Left lung (tissue), 10 donors: ENCODE results near the gene TMEM91. TPM values are rescaled to one million over a fixed set of nuclear protein-coding genes. Genes with fewer than 3 reads are reported as not detected.

Experiments used
- ATAC-seq: fragments of 200-7000 bp; cut with Tn5 transposase; one replicate; pipeline ENCODE4 v1.9.1; 2020; ENCODE audit warnings: moderate library complexity
- DNase-seq, 4 donors: peaks; one replicate each; pipeline ENCODE4 v3.0.0-alpha.2; 2013 to 2020
- H3K27ac ChIP-seq, 2 donors: fragments of 200-600 bp; sonication (generic) in 1 of 2; one replicate each; pipeline versions ENCODE4 v1.5.0 to v1.8.0; 2020 to 2021
- H3K27me3 ChIP-seq, 2 donors: fragments of 200-600 bp; sonication (generic) in 1 of 2; one replicate each; pipeline versions ENCODE4 v1.5.0 to v1.8.0; 2020 to 2021
- H3K36me3 ChIP-seq, 2 donors: fragments of 200-600 bp; sonication (generic) in 1 of 2; one replicate each; pipeline versions ENCODE4 v1.5.0 to v1.8.0; 2020 to 2021
- H3K4me1 ChIP-seq, 2 donors: fragments of 200-600 bp; one replicate each; pipeline ENCODE4 v1.8.0; 2021
- H3K4me3 ChIP-seq, 2 donors: fragments of 200-600 bp; sonication (generic) in 1 of 2; one replicate each; pipeline versions ENCODE4 v1.5.0 to v1.8.0; 2020 to 2021; ENCODE audit warnings: mild to moderate bottlenecking in 1 of 2
- H3K9me3 ChIP-seq, 2 donors: fragments of 200-600 bp; sonication (generic) in 1 of 2; one replicate each; pipeline versions ENCODE4 v1.5.0 to v1.8.0; 2020 to 2021
- intact Hi-C, 2 donors: fragments of 100-400 bp; cut with DNase I; formaldehyde crosslinking; loops; one replicate each; pipeline versions ENCODE4 v1.11.2 to v1.14.2; 2022
- polyA plus RNA-seq, 6 donors: library from polyadenylated mRNA; unstranded; fragments of 120-200 nt; gene quantifications; one replicate each; pipeline ENCODE4 v1.2.1, GENCODE V29; 2013; ENCODE audit not compliant: insufficient read length in 6 of 6
- total RNA-seq, 2 donors: library from RNA; stranded (reverse); fragmentation: NEBNext Ultra II Directional; extraction: Animal tissue kit (Norgen Biotek cat#: 25700); gene quantifications; one replicate each; pipeline ENCODE4 v1.2.1, GENCODE V29; 2021
- TF ChIP-seq, protein P1 (sequence below), 2 donors: fragments of 200-600 bp; sonication (generic) in 1 of 2; IDR thresholded peaks; one replicate each; pipeline versions ENCODE4 v1.5.0 to v1.8.0; 2021; ENCODE audit warnings: antibody characterized with exemption in 2 of 2
- donor health status: DM: no; HTN: yes; CAD: no.
- donor health status: DM: no; HTN: no; CAD: no.

TMEM91 gene
- total and polyA plus RNA-seq, 8 donors = 10.1 to 22.0 (median 17.1) TPM

DNA sequence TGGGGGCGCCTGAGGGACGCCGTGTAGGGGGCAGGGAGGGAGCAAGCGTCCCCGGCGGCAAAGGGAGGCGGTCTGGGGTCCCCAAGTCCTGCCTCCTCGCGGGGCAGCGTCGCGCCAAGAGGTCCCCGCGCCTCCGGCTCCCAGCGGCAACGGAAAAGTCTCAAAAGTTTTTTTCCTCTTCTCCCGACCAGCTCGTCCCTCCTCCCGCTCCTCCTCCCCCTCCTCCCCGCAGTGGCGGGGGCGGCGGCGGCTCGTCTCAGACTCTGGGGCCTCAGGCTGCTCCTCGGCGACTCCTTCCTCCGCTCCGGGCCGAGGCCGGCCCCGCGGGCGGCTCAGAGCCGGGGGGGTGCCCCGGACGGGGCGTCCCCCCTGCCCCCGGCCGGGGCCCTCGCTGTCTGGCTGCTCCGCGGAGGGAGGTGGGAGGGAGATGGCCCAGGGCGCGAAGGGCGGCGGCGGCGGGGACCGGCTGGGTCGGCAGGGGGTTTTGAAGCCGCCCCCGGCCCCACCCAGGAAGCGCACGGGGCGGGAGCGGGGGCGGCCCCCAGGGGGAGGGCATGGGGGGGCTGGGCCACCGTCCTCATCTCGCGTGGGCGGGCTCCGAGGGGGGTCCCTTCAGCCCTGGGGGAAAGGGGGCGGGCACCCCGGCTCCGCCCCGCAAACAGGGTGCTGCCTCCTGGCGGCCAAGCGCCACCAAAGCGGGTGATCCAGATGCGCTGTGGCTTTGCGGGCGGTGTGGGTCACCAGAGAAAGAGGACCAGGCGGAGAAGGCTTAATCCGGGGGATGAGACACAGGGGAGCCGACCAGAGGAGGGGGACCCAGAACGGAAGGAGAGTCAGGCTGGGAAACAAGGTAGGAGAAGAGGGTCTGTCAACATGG lies 22.6 kb upstream of the TMEM91 start, which contains the start of gene TGFB1:
Gene TGFB1 (minus strand): TSS at position 457 of the 877 bp plus-strand sequence. CDS start 878 bp downstream, outside the sequence.
- ATAC-seq = peak; percentile 83
- intact Hi-C loops = no loop called here
- H3K36me3 ChIP-seq = no peaks in the 10 kb centered on the region
- H3K9me3 ChIP-seq = no peaks in the 10 kb centered on the region
- no peaks in the 10 kb centered on the region for H3K27me3 ChIP-seq
- H3K4me1 ChIP-seq = peaks cover 5 to 71% of the 10 kb centered on the region in 2 donors
- peak within 1 kb of the TSS; percentile 83 to 90 for H3K27ac ChIP-seq
- peak in 3 of 4 donors; percentile 83 to 98 (median 93) for DNase-seq
- TF ChIP-seq, protein P1, sequence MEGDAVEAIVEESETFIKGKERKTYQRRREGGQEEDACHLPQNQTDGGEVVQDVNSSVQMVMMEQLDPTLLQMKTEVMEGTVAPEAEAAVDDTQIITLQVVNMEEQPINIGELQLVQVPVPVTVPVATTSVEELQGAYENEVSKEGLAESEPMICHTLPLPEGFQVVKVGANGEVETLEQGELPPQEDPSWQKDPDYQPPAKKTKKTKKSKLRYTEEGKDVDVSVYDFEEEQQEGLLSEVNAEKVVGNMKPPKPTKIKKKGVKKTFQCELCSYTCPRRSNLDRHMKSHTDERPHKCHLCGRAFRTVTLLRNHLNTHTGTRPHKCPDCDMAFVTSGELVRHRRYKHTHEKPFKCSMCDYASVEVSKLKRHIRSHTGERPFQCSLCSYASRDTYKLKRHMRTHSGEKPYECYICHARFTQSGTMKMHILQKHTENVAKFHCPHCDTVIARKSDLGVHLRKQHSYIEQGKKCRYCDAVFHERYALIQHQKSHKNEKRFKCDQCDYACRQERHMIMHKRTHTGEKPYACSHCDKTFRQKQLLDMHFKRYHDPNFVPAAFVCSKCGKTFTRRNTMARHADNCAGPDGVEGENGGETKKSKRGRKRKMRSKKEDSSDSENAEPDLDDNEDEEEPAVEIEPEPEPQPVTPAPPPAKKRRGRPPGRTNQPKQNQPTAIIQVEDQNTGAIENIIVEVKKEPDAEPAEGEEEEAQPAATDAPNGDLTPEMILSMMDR (IDR thresholded peaks at IDR 0.05) = peak; percentile 82 to 96
- peak within 1 kb of the TSS; percentile 91 to 97 for H3K4me3 ChIP-seq

DNA sequence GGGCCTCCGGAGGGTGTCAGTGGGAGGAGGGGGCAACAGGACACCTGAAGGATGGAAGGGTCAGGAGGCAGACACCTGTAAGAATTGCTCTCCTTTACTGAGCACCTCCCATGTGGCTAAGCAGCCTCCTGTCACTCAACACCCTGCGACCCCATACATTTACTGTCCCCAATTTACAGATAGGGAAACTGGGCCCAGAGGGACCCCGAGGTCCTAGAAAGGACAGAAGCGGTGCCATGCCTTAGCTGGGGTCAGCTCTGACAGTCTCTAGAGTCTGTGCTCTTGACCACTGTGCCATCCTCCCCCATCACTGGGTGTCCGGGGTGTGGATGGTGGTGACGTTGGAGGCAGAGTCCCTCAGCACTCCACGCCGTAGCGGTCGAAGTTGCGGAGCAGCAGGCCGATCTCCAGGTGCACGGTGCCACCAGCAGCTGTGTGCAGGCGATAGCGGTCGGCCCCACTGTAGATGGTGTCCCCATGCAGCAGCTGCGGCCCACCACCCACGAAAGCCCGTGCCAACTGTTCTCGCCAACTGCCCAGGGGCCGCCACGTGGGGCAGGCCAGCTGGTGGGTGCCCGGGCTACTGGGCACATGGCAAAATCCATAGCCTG lies 21.9 kb upstream of the TMEM91 start:
- Histone ChIP-seq H3K36me3 (no peaks in the 10 kb centered on the region), H3K27ac (peak overlapping the region; percentile 83 to 90), H3K4me1 (peaks cover 5 to 67% of the 10 kb centered on the region in 2 donors), H3K27me3 (no peaks in the 10 kb centered on the region), H3K9me3 (no peaks in the 10 kb centered on the region), H3K4me3 (peak overlapping the region; percentile 91 to 97)
- intact Hi-C loops = no loop called here
- TF ChIP-seq, protein P1 (IDR thresholded peaks at IDR 0.05) = peak in 1 of 2 donors; percentile 29
- no peak for ATAC-seq
- DNase-seq = peak in 2 of 4 donors; percentile 49 to 82

DNA sequence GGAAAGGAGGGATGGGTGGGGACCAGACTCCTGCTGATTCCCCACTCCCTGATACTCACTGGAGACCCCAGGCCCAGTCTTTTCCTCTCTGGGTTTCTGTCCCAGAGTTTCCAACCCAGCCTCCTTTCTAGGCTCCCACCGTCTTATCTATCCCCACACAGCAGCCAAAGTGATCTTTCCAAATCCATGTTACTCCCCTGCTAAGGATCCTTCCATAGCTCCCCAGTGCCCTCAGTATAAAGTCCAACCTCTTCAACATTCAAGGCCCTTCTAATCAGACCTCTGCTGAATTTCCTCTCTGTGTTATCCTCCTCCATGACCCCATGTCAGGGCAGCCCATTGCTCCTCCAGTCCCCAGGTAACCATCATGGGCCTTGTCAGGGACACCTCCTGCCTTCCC lies 21.3 kb upstream of the TMEM91 start:
- Histone ChIP-seq H3K4me3 (no peak overlapping the region), H3K27me3 (no peaks in the 10 kb centered on the region), H3K9me3 (no peaks in the 10 kb centered on the region), H3K36me3 (no peaks in the 10 kb centered on the region), H3K4me1 (peaks cover 0 to 61% of the 10 kb centered on the region in 2 donors), H3K27ac (peak overlapping the region in 1 of 2 donors; percentile 90)
- TF ChIP-seq, protein P1 (IDR thresholded peaks at IDR 0.05) = no peak
- no peak for DNase-seq
- ATAC-seq = no peak
- intact Hi-C loops = no loop called here

DNA sequence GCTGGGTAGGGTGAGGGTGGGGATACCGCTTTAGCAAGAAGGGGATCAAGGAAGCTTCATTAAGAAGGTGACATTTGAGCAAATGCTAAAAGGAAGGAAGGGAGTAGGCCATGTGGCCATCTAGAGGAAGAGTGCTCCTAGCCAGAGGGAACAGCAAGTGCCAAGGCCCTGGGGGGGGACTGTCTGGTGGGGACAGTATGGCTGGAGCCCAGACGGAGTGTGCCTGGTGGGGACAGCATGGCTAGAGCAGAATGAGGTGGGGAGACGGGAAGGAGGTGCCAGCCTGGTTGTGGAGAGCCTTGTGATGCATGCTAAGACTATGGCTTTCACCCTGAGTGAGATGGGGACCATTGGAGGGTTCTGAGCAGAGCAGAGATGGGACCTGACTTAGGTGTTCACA lies 20.5 kb upstream of the TMEM91 start:
- peak overlapping the region in 1 of 2 donors; percentile 90 for H3K27ac ChIP-seq
- no peak for ATAC-seq
- intact Hi-C loops = no loop called here
- H3K36me3 ChIP-seq = no peaks in the 10 kb centered on the region
- H3K4me3 ChIP-seq = no peak overlapping the region
- no peak for DNase-seq
- H3K4me1 ChIP-seq = peaks cover 0 to 53% of the 10 kb centered on the region in 2 donors
- H3K9me3 ChIP-seq = no peaks in the 10 kb centered on the region
- TF ChIP-seq, protein P1 (IDR thresholded peaks at IDR 0.05) = no peak
- H3K27me3 ChIP-seq = no peaks in the 10 kb centered on the region
